Glomerular visceral epithelial cell (primary cell): ENCODE results near the gene ALOX15.
"Not testable (repeated sequence)": the region's sequence is repeated elsewhere in the genome, so short reads cannot be mapped to it uniquely, and the experiment has no call there.

ENCODE experiments used
- DNase-seq: peaks from one replicate; pipeline ENCODE4 v3.0.0-alpha.2; 2016; ENCODE audit errors: extremely low spot score

Gene ALOX15

GRCh38 chr17:4655933-4656332, 14.5 kb upstream of the ALOX15 start:
- DNase-seq = not testable (repeated sequence)

DNA sequence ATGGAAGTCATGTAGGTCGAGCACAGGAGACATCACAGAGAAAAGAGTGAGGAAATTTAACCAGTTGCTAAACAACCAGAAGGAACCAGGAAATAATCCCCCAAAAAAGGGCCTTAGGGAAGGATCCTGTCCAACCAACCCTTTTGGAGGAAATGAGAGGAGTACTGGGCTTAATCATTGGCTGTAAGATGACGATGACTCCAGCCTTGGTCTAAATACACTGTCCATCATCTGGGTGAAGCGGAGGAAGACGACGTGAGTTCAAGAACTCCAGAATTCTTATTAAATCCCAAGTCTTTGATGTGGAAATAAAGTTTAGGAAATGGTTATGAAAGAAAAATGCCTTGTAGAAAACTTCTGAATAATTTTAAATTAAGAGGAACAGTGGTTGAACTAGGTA, 11.5 kb upstream of the ALOX15 start:
- no peak for DNase-seq

DNA sequence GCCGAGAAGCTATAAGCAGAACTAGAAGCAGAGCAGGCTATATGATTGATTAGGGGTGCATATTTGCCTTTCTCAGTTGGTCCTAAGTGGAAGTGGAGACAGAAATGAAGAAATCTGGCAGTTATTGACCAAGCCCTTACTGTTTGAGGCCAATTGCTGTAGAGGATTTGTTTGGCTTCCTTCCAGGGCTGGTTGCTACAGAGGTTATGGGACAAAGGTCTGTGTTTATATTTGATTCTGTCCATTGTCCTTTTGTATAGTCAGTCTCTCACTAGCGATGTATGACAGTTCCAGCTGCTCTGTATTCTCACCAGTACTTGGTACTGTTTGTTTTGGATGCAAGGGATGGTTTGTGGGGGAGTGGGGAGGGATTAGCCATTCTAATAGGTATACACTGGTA, 7.3 kb upstream of the ALOX15 start:
- DNase-seq = no peak

GRCh38 chr17:4645642-4646041, 4.2 kb upstream of the ALOX15 start:
- no peak for DNase-seq

DNA sequence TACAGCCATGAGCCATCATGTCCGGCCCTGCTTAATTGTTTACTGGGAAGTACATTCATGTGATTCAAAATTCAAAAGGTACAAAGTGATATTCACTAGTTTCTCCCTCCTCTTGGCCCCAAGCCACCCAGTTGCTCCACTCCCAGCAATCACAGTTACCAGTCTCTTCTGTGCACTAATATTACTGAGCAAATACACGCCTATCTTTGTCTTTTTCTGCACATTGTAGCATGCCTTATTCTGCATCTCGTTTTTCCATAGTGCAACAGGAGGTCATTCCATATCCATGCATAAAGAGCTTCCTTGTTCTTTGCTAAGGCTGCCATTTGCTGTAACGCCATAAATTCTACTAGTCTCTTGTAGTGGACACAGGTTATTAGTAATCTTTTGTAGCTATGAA, 2.2 kb upstream of the ALOX15 start:
- DNase-seq = no peak

DNA sequence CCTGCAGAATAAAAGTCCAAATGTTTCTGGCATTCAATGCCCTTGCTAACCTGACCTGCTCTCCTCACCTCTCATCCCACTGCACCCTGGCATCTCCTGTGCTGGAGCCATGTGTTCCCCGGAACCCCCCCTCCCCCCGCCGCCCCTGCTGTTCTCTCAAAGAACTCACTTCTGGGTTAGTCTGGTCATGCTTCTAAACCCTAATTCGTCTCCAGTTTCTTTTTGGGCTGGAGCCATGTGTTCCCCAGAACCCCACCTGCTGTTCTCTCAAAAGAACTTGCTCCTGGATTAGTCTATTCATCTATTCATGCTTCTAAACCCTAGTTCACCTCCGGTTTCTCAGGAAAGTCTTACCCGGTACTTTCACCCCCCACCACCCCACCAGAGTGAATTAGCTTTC, 808 bp upstream of the ALOX15 start:
- no peak for DNase-seq

DNA sequence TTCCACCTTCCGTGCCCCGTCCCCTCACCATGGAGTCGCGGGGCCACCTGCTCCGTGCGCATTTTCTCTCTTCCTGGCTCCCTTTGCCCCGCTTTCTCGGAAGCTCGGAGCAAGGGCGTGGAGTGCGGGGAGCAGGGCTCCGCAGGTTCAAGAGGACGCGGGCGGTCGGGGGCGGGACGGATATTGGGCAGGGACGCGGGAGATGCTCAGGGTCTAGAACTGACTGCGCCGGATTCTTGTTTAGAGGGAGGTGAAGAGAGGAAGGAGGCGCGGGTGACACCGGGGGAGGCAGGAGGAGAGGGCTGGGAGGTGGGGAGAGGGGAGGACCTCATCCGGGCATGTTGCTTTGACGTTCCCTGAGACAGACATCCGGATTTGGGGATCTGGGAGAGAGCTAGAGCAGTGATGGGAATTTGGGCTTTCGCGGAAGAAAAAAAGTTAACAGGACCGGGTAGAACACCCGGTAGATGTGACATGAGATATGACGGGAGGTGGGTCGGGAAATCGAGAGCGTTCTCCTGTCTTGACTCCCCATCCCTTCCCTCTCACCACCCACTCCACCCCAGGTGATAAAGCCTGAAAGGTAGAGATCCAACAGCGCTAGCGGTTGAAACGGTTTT, 799 bp downstream of the ALOX15 start:
- DNase-seq = not testable (repeated sequence)

DNA sequence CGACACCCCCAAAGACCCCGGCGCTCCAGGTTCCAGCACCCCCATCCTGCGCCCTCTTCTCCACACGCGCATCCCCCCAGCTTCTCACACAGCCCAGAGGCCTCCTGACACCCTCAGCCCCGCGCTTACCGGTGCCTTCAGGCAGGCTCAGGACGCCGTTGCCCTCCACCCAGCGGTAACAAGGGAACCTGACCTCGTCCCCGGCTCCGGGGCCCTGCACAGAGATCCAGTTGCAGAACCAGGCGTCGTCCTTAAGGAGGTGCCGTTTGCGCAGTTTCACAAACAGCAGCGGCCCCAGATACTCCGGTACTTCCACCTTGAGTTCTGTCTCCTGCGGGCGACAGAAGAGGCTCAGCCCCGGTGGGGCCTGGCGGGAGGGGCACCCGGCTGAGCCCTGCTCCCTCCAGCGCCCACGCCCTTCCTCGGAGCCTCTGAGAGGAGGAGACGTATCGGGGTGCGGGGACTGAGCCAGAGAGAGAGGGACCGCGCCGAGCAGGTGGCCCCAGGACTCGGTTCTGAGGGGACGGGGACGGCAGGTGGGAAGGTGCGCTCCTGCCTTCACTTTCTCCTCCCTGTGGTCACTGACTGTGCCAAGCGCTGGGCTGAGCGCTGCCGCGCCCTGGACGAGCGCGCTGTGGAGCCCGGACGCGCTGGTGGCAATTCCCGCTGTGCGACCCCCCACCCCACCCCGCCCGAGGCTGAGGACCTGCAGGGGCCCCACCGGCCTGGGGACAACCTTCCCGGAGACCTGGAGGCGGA, 2.0 kb downstream of the ALOX15 start:
- DNase-seq = peak; percentile 36

DNA sequence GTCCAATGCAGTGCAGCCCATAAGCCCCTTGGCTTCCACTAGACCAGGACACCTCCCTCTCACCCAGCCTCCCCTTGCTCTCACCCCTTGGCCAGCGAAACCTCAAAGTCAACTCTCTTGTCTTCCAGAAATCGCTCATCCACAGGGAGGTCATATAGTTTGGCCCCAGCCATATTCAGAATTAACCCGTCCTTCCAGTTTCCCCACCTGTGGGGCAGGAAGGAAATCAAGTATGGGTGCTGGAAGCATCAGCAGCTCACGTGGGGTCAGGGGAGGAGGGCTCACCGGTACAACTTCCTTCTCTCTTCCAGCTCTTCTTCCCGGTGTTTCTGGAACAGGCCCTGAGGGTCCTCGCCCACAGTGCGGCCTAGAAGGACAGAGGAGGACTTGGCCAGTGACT, 2.7 kb downstream of the ALOX15 start:
- not testable (repeated sequence) for DNase-seq

DNA sequence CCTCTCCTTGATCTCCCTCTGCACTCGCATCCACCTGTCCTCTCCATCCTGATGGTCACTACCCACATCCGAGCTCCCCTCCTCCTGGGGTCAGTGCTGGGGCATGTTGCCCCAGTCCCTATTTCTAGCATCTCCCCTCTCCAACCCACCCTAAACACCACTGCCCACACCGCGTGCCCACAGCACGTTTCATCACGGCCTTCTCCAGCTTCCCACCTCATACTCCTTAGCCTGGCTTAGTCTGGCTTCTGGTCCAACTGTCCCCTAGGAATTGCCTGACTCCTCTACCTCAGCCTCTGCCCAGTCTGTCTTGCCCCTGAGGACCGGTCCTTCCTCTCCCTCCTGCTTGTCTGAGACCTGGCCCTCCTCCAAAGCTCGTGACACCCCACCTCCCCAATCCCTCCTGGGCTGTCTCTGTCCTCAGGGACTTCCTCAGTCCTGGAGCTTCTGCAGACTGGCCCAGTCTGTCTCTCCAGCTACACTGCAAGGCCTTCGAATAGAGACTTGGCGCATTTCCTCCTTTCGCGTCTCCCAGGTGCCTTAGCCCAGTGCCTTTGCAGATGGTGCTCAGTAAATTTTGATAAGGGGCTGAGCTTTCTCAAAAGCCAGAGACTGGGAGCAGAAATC, 4.9 kb downstream of the ALOX15 start:
- DNase-seq = no peak

- no peak for DNase-seq
Observed at GRCh38 chr17:4635823-4636375, 5.6 kb downstream of the ALOX15 start.

DNA sequence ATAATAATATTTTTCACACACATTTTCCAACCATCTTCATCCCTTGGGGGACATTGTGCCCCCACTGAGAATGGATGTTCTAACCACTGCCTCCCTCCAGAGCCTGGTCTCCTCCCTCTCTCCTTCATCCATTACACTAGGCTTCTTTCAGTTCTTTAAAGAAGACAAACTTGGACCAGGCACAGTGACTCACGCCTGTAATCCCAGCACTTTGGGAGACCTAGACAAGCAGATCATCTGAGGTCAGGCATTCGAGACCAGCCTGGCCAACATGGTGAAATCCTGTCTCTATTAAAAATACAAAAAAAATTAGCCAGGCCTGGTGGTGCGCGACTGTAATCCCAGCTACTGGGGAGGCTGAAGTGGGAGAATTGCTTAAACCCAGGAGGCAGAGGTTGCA, 6.5 kb downstream of the ALOX15 start:
- DNase-seq = peak; percentile 39

DNA sequence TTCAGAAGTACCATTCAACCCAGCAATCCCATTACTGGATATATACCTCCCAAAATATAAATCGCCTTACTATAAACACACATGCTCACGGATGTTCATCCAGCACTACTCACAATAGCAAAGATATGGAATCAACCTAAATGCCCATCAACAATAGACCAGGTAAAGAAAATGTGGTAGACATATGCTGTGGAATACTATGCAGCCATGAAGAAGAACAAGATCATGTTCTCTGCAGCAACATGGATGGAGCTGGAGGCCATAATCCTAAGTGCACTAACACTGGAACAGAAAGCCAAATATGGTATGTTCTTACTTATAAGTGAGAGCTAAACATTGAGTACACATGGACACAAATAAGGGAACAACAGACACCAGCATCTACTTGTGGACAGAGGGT, 7.8 kb downstream of the ALOX15 start:
- DNase-seq = no peak

DNA sequence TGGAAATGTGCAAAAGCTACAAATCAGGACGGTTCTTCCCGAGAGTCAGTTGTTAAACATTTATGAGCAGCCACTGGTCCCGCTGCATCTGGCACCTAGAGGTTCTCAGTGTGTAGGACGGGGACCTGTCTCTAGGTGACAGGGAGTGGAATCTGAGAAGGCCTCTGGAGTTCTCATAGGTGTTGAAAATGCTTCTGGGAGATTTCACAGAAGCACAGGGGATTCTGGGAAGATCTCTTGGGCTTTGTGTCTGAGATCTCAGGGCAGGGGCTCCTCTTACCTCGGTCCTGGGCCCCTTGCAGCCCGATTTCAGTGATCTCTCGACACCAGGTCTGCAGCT, 8.9 kb downstream of the ALOX15 start:
- DNase-seq = no peak

GRCh38 chr17:4631836-4632580, 9.5 kb downstream of the ALOX15 start:
- peak; percentile 19 for DNase-seq

DNA sequence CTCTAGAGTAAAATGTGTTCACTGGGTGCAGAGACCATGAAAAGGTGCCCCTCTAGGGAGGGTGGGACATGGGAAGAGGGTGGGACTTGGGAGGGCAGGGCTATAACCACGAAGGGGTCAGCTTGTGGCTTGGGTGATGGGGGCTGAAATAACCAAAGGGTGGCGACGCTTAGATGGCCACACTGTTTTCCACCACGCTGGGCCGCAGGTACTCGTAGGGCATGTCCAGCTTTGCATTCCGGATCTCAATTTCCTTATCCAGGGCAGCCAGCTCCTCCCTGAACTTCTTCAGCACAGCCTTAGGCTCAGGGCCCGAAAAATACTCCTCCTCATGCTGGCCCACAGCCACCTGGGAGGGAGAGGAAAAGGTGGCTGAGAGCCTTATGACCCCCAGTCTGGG, 10.0 kb downstream of the ALOX15 start:
- DNase-seq = no peak

GRCh38 chr17:4626734-4627256, 14.7 kb downstream of the ALOX15 start:
- no peak for DNase-seq

DNA sequence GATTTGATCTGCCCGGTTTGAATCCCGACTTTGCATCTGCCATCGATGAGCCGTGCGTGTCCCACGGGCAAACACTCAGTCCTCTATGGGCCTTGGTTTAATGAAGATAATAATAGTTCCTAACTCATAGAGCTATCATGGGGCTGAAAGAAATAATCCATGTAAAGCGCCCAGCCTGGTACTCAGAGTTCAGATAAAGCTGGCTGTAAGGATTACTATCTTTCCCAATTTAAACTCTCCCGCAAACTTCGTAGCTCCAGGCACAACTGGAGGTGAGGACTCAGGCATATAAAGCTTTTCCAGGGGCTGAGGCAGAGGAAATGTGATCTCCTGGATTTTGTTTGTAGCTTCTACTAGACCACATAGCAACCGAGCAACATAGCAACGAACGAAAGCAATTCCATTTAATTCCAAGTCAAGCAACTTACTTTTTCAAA, 16.3 kb downstream of the ALOX15 start:
- DNase-seq = no peak

DNA sequence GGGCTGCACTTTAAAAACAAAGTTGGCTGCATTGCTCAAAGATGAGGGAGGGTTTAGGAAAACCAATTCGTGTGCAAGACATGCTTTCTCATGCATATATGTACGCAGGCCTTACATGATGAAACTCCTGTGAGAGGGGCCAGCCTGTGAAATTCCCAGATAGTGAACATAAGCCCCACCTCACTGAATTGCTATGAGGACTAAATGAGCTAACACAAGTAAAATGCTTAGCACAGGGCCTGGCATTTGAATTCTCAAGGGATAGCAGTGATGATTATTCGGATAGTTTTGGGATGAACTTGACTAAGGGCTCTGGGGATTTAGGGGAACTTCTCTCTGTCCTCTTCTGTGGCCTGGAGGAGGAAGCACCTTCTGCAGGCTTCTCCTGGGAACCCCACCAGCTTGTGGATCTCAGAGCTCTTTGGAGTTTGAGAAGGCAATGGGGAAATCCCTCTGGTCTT, 17.0 kb downstream of the ALOX15 start:
- DNase-seq = not testable (repeated sequence)

DNA sequence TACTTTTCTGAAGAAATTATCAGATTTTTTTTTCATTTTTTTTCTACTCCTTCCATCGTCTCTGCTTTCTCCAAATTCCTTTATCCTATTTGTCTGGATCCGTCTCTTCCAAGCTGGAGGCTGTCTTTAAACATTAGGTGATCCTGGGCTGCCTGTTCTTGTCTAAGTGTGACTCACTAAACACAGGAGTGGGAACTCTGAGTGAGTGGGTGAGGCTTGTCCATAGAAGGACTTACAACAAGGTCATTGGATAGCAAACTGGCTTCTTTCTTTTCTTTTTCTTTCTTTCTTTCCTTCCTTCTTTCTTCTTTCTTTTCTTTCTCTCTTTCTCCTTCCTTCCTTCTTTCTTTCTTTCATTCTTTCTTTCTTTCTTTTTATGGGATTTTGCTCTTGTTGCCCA, 18.2 kb downstream of the ALOX15 start:
- no peak for DNase-seq

DNA sequence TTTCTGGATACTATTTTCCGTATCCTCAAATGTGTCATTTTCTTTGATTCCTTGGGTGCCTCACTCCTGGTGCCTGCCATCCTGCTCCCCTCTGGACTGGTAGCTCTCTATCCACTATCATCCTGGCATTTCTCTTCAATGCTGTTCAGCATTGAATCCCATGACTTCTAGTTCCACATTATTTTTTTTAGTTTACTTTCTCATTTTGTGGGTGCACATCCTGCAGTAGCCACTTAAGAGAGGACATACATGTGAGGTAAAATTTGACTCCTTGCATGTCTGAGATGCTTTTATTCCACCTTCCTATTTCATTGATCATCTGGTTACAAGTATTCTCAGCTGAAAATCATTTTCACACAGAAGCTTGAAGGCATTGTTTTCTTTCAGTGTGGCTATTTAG, 19.1 kb downstream of the ALOX15 start:
- no peak for DNase-seq
